Endometrium (tissue), 2 donors: ENCODE results near the gene CGB1.
"Not testable (repeated sequence)": the region's sequence is repeated elsewhere in the genome, so short reads cannot be mapped to it uniquely, and the experiment has no call there.

Experiments
- FAIRE-seq: peaks from 2 replicates; lab custom pipeline; 2012; peaks lifted over from hg19 to GRCh38; lab: Jason Lieb, UNC
- donor health status: control.
- donor health status: control.

The CGB1 gene

DNA sequence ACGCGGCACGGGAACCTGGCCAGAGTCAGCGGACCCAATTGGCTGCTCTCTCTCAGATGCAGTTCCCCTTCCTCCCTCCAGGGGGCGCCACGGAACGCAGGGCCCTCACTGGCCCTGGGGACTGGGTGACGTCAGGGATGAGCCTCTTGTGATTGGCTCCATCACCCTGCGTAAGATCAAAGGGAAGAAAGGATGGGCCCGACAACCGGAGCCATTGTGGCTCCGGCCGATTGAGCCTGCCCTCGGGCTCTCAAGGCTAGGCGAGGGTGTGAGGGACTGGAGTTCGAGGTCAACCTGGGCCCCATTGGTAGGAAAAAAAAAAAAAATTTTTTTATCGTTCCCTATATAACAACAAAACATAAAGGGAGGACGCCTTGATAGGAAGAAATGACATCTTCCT lies at the start of gene CGB1:
Gene CGB1, minus strand, starts transcription at position 81 of the 400 bp plus-strand sequence. CDS start 184 bp downstream, outside the sequence.
- FAIRE-seq = not testable (repeated sequence)

DNA sequence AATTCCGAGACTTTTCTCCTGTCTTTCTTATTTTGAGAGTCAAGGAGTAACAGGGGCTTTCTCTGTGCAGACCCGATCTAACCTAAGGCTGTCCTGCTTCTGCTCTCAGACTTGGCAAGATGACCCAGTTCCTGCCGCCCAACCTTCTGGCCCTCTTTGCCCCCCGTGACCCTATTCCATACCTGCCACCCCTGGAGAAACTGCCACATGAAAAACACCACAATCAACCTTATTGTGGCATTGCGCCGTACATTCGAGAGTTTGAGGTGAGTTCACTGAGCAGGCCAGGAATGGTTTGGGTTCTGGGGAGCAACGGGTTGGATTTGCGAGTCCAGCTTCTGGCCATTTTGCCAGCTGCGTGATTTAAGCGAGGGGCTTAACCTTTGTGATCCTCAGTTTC lies 49.6 kb upstream of the CGB1 start:
- FAIRE-seq = no peak

DNA sequence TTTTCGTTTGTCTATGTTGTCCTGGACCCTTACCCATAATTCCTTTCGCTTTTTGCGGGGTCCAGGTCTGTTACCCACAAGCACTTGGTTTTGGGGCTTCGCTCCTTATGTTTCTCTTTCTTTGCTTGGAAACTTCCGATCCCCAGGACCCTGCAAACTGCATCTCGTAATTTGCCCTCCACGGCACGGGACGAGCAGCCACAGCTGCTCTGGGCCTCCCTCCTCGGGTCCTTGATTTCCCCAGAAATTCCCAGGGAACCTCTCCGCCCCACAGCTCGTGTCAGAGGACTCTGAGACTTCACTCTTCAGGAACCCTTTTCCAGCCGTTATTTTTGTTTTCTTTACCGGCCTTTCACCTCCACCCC lies 49.2 kb upstream of the CGB1 start:
- FAIRE-seq = no peak

DNA sequence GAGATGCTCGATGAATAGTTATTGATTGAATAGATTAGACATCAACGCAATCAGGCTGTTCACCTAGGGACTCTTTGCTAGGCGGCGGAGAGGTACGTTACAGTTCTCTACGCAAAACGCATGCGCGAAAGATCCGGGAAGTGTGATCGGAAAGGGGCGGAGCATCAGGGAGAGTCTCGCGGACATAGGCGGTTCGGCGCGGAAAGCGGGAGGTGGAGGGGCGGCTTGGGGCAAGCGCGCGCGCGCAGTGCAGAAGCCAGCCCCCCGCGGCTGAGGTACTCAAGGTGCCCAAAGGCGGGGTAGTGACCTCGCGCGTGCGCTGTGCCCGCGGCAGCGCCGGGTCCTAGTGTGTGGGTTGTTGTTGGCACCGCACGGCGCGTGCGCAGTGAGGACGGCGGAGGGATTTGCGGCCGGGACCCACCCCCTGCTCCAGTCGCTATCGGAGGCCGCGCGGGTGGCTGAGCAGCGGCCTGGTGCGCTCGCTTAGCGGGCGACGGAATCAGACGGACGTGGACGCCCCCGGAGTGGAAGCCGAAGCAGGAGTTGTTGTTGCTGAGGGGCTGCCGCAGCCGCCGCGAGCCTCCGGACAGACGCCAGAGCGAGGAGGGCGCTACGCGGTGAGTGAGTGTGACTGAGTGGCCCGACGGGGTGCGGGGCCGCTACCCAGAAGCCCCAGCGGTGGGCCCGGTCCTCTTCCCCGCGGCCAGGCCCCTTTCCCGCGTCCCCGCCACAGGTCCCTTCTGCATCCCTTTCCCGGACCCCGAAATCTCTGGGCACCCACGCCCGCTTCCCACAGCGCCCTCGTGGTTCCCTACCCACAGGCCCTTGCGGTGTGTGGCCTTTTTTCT lies 48.5 kb upstream of the CGB1 start, which contains the start of gene SNRNP70:
Gene SNRNP70, plus strand, starts transcription at position 432 of the 848 bp plus-strand sequence. CDS start 964 bp downstream, outside the sequence.
- FAIRE-seq = peak; percentile 91

DNA sequence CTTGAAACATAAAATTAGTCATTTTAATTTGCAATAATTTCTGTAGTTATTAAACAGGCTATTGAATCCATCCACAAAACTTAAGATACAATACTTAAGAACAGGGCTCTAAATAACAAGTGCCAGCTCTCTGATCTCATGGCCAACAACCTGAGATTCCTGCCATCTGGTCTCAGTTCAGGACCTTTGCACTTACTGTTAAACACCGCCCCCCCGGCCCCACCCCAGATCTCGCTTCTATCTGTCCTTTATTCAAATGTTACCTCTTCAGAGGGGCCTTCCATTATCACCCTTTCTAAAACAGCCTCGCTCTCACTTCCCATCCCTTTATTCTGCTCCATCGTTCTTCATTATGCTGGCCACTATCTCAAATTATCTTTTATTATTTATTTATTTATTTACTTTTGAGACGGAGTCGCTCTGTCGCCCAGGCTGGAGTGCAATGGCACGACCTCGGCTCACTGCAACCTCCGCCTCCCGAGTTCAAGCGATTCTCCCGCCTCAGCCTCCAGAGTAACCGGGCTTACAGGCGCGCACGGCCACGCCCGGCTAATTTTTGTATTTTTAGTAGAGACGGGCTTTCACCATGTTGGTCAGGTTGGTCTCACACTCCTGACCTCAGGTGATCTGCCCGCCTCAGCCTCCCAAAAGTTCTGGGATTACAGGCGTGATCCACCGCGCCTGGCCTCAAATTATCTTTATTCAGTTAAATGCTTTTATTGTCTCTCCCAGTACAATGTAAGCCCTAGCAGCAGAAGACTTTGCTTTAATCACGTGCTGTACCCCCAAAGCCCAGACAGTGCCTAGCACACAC lies 47.7 kb upstream of the CGB1 start:
- no peak for FAIRE-seq

DNA sequence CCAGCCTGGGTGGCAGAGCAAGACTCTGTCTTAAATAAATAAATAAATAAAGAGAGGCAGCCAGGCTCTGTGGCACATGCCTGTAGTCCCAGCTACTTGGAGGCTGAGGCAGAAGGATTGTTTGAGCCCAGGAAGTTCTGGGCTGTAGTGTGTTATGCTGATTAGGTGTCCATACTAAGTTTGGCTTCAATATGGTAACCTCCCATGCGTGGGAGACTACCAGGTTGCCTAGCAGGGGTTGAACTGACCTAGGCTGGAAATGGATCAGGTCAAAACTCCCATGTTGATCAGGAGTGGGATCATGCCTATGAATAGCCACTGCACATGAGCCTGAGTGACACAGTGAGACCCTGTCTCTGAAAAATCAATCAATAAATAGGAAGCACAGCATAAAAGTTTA lies 44.6 kb upstream of the CGB1 start:
- no peak for FAIRE-seq

DNA sequence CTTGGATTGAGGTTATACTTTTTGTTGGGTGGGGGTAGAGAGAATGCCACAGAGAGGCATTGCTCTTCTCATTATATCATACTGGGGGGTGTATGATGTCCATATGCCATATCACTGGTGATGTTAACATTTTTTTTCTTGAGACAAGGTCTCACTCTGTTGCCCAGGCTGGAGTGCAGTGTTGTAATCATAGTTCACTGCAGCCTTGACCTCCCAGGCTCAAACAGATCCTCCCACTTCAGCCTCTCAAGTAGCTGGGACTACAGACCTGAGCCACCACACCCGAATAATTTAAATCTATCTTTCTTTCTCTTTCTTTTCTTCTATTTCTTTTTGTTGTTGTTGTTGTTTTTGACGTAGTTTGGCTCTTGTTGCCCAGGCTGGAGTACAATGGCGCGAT lies 43.7 kb upstream of the CGB1 start:
- no peak for FAIRE-seq

DNA sequence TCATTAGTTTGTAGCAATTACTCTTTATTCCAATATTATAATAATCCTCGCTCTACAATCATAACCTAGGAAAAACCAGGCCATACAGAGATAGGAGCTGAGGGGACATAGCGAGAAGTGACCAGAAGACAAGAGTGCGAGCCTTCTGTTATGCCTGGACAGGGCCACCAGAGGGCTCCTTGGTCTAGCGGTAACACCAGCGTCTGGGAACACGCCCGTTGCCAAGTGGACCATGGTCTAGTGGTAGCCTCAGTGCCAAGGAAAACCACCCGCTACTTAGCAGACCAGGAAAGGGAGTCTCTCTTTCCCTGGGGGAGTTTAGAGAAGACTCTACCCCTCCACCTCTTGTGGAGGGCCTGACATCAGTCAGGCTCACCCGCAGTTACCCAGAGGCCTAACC lies 38.2 kb upstream of the CGB1 start:
- FAIRE-seq = not testable (repeated sequence)

DNA sequence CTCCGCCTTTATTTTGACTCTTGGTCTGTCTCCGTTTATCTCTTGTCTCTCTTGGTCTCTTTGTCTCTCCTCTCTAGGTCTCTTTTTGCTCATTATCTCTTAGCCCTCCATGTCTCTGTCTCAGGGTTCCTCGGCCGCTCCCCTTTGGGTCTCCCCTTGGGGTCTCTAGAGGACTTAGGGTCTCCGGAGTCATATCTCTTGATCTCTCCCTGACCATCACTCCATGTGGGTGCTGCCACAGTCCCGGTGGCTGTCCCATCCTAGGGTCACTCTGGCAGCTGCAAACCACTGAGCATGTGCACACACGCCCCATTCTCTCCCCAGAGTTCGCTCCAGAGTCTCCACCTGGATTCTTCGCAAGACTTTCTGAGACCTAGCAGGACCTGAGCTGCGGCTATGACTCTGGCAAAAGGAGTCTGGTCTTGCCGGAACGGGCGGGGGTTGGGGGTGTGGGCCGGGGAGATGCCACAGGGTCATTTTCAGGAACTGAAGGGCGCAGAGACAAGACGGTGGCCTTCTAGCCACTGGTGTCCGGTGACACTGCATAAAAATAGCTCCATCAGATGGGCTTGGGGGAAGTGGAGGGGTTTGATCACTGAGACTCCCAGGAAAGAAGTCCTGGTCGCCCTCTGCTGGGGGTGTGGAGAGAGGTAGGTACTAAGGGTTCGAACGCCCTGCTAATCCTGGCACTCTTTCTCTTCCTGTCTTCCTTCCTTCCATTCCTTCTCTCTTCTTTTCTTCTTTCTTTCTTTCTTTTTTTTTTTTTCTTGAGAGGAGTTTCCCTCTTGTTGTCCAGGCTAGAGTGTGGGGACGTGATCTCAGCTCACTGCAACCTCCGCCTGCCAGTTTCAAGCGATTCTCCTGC lies 37.1 kb upstream of the CGB1 start:
- FAIRE-seq = no peak

DNA sequence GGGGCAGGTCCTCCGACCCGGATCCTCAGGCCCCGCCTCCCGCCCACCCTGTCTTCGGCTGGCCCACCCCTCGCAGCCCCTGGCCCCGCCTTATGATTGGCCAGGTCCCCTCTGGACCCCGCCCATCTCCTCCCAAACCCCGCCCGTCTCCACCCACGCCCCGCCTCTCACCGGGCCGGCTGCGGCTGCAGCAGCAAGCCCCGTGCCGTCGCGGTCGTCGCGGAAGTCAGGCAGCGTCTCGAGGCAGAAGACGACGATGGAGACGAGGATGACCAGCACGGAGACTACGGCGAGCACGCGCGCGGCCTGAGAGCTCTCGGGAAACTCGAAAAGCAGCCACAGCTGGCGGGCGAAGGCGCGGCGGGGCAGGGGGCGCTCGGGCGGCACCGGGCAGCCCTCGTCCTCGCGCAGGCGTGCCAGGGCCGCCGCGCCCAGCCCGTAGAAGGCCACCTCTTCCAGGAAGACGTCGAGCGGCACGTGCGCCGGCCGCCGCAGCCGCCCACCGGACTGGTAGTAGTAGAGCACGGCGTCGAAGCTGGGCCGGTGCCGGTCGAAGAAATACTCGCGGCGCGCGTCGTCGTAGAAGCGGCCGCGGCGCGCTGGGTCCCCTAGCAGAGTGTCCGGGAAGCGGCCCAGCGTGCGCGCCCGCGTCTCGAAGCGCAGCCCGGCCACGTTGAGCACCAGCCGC lies 35.3 kb upstream of the CGB1 start:
- no peak for FAIRE-seq

DNA sequence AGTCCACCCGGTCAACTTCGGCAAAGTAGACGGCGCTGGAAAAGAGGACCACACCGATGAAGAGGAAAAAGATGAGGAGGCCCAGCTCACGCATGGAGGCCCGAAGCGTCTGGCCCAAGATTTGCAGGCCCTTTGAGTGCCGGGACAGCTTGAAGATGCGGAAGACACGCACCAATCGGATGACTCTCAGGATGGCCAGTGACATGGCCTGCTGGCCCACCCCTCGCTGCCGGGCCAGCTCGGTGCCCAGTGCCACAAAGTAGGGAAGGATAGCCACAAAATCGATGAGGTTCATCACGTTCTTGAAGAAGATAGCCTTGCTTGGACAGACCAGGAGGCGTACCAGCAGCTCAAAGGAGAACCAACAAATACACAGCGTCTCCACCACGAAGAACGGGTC lies 33.7 kb upstream of the CGB1 start:
- no peak for FAIRE-seq

DNA sequence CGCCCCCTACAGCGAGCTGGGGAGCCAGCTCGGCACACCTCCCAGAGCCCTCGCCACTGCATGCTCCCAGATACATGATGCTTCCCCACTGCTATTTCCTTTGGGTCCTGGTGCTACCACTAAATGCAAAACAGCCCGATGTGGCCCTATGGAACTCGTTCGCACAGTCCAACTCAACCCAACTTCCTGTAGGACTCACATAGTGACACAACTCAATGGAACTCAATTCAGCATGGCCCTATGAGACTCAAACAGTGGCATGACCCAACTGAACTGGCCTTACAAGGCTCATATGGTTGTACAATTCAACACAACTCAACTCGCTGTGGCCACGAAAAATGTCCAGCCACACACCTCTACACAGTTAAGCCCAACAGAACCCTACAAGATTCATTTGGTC lies 32.3 kb upstream of the CGB1 start:
- no peak for FAIRE-seq

DNA sequence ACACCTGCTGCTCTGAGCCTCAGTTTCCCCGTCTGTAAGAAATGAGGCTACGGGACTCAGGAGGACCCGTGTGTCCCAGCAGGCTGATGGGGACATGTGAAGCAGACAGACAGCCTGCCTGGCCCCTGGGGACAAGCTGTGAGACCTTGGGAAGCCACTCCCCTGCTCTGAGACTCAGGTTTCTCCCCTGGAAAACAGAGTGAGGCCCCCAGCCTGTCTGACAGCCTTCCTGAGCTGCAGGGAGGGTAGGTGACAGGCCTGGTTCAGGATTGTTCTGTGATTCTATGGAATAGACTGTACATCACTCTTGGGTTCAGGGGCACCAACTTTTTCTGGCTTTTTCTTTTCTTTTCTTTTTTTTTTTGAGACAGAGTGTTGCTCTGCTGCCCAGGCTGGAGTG lies 30.9 kb upstream of the CGB1 start:
- no peak for FAIRE-seq

DNA sequence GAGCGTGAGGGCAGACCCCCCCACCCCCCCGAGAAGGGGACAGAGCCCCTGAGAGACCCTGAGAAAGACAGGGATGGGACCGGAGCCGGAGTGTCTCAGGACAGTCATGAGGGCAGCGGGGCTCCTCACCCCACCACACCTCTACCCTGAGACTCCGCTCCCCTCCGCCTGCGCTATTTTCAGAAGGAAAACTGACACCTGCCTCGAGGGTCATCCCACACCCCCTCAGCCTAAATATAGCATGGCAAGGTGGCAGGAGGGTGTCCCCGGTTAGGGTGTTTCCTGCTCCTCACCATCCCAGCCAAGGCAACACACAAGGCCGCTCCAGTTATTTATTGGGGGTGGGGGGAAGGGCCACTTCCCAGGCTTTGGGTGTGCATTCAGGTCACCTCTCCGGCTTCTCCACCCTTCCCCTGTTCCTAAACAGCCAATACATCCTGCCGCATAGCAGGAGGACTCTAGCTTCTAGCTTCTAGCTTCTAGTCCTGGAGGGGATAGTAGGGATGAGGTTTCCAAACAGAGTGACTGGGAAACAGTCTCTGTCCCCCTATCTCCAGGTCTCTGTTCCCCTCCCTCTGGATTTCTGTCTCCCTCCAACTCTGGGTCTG lies 29.3 kb upstream of the CGB1 start:
- no peak for FAIRE-seq

DNA sequence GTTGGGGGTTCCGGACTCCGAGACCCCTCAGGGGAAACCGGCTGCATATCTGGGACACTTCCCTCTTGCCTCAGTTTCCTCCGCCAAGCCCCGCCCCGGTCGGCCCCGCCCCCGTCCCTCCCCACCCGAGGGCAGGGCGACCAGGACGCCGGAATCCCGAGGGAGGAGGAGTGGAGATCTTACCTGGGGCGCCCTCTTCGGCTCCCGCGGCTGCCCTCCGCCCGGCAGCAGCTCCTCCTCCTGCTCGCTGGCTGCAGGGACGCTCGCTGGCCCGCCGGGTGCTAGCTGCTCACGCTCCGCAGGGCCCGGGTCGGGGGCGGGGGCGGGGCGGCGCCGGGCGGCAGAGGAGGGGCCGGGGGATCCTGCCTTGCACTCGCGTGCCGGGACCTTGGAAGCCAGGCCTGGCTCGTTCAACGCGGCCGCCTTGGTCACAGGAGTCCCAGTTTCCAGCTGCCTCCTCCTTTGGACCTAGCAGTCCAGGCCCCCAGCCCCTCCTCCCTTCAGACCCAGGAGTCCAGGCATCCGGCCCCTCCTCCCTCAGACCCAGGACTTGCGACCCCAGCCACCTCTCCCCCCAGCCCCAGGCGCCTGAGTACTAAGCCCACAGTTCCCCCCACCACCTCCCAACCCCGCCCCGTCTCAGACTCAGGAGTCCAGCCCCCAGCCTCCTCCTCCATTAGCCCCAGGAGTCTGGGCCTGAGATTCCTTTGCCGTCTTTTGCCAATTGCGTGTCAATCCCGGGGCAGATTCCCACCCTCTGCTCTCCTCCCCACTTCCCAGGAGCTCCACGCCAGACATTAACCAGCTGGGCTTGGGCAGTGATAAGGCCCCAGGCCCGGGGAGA lies 28.3 kb upstream of the CGB1 start, which contains the start of gene NTF4:
Gene NTF4, minus strand, starts transcription at position 51 of the 844 bp plus-strand sequence. CDS start 2,821 bp downstream, outside the sequence.
- no peak for FAIRE-seq

DNA sequence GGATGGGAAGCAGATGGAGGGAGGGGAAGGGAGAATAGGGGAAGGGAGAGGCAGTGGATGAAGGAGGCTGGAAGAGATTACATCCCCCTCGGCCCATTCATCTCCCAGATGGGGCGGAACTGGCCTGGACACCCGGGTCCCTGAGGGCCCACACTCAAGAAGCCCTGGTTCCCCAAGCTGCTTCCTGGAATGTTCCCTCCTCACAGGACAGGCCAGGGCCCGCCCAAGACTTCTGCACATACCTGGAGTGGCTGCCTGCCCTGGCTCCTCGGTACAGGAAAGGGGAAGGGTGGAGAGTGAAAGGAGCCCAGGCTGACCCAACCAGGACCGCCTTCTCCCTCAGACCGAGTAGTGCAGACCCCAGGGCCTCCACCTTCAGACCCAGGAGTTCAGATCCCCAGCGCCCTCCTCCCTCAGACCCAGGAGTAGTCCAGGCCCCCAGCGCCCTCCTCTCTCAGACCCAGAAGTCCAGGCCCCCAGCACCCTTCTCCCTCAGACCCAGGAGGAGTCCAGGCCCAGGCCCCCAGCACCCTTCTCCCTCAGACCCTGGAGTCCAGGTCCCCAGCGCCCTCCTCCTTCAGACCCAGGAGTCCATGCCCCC lies 27.4 kb upstream of the CGB1 start:
- FAIRE-seq = no peak

DNA sequence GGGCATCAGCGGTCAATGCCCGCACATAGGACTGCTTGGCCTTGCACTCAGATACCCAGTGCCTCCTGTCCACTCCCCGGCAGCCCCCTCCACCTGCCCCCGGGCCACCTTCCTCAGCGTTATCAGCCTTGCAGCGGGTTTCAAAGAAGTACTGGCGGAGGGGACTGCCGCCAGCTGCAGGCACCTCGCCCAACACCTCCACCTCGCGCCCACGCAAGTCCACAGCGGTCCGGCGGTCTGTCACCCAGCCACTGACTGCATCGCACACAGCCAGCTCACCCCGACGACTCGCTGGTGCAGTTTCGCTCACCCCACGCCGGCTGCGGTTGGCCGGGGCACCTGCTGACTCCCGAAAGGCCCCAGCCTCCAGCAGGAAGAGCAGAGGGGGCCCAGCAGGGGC lies 24.8 kb upstream of the CGB1 start:
- FAIRE-seq = no peak

DNA sequence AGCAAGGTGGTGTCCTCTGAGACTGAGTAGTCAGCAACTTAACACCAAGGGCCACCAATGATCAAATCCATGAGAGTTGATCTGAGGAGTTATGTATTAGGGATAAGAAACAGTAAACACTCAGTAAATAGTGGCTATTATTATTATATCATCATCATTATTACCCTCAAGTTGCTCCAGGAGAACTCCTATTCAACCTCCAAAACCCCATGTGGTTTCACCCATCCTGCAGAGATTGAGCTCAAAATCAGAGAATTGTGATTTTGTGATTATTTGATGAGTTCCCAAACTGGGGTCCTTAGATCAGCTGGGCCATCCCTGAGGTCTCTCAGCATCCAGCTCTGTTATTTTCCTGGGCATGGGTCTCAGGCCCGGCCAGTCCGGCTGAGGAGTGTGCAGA lies 24.3 kb upstream of the CGB1 start:
- no peak for FAIRE-seq

DNA sequence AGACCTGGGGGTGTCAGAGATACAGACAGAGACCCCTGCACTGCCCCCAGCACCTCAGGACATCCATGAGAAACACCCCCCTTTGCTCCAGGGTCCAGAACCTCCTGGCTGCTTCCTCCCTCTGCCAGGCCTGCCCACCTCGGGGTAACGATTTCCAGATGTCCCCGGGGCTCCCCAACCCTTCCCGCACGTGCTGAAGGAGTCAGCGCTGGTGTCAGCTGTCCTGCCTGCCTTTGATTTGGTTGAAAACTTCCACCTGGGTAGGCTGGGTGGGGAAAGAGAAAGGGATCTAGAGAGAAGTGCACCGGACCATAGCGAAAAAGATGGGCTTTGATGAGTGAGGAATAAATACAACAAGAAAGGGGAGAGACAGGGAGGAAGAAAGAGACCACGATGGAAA lies 22.4 kb upstream of the CGB1 start:
- FAIRE-seq = no peak

DNA sequence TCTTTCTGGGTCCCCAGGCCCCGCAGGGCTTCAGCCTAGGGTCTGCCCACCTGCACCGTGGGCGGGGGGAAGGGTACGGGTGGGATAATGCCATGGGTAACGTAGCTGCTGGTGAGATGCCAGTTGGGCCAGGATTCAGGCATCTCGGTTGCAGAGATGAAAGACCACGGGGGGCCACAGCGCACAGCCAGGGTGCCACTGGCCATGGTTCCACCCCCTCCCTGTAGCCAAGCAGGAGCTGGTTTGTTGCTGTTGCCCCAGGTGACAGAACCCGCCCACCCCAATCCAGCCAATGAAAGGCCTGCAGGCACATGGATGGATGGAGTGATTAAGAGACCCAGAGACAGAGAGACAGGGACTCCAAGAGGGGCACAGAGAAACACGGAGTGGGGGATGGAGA lies 21.9 kb upstream of the CGB1 start:
- FAIRE-seq = no peak
